ENCODE data around the gene CAMK2N2.

The CAMK2N2 gene

GRCh38 chr3:184211718-184212117 lies 49.6 kb downstream of the CAMK2N2 start:
- DNase-seq (ENCODE audit: low spot score) = no peak

- no peak for DNase-seq (ENCODE audit: low spot score)
Measured at GRCh38 chr3:184211297-184211696, 50.1 kb downstream of the CAMK2N2 start.

All from iPS-NIHi11 (cell line).